Endodermal cell (in vitro differentiated cells): ENCODE measurements around the gene DOCK4. TPM values are rescaled to one million over a fixed set of nuclear protein-coding genes. Genes with fewer than 3 reads are reported as not detected.
A peak's percentile ranks its signal among the peaks of the same experiment; 100 is the strongest.

Source experiments
- DNase-seq: peaks from one replicate; pipeline ENCODE4 v3.0.0-alpha.2; 2017
- H3K27ac ChIP-seq: 2 replicates; pipeline ENCODE4 v1.5.1; 2013; ENCODE audit warnings: mild to moderate bottlenecking, low read depth, low read length, moderate library complexity
- H3K27me3 ChIP-seq: 2 replicates; pipeline ENCODE4 v1.6.1; 2013; ENCODE audit warnings: mild to moderate bottlenecking, low read length, moderate library complexity; ENCODE audit not compliant: insufficient read depth, control insufficient read depth, poor library complexity, severe bottlenecking
- H3K36me3 ChIP-seq: 2 replicates; pipeline ENCODE4 v1.7.0; 2013; ENCODE audit warnings: mild to moderate bottlenecking, low read length, moderate library complexity; ENCODE audit not compliant: control insufficient read depth, insufficient read depth
- H3K4me1 ChIP-seq: one replicate; pipeline ENCODE4 v1.7.0; 2013; ENCODE audit warnings: low read length; ENCODE audit not compliant: control insufficient read depth, insufficient read depth
- H3K4me3 ChIP-seq: 2 replicates; pipeline ENCODE4 v1.5.1; 2013; ENCODE audit warnings: mild to moderate bottlenecking, low read length, moderate library complexity
- H3K9ac ChIP-seq: 2 replicates; pipeline ENCODE4 v1.6.1; 2013; ENCODE audit warnings: mild to moderate bottlenecking, low read length, moderate library complexity; ENCODE audit not compliant: poor library complexity, severe bottlenecking; ENCODE audit errors: extremely low read depth
- H3K9me3 ChIP-seq: 2 replicates; pipeline ENCODE4 v1.6.1; 2013; ENCODE audit warnings: mild to moderate bottlenecking, low read length, moderate library complexity; ENCODE audit not compliant: control insufficient read depth
- H3K27ac Mint-ChIP-seq: 2 replicates; pipeline ENCODE4 v1.8.0; 2020; ENCODE audit warnings: mixed read lengths
- H3K27me3 Mint-ChIP-seq: 2 replicates; pipeline ENCODE4 v1.8.0; 2021; ENCODE audit warnings: mild to moderate bottlenecking, mixed read lengths; ENCODE audit not compliant: insufficient read depth
- H3K36me3 Mint-ChIP-seq: 2 replicates; pipeline ENCODE4 v1.8.0; 2020; ENCODE audit warnings: low read depth, mixed read lengths
- H3K4me1 Mint-ChIP-seq: 2 replicates; pipeline ENCODE4 v1.8.0; 2020; ENCODE audit warnings: mixed read lengths
- H3K4me3 Mint-ChIP-seq: 2 replicates; pipeline ENCODE4 v1.8.0; 2020; ENCODE audit warnings: mild to moderate bottlenecking, moderate library complexity, mixed read lengths
- H3K9me3 Mint-ChIP-seq: 2 replicates; pipeline ENCODE4 v1.8.0; 2020; ENCODE audit warnings: mild to moderate bottlenecking, mixed read lengths
- WGBS, 2 experiments: methylation state at CpG; one replicate each; pipeline versions ENCODE4 v1.1.5 to v1.1.7; 2013; ENCODE audit warnings: missing lambda C conversion rate in 2 of 2, mixed read lengths in 1 of 2; ENCODE audit not compliant: insufficient coverage in 1 of 2, insufficient read length in 1 of 2; 5-methylcytosine and 5-hydroxymethylcytosine counted together
- total RNA-seq, 2 donors: library from RNA; stranded (reverse); fragmentation: NEBNext Ultra II Directional in 1 of 2; extraction: Animal tissue kit (Norgen Biotek cat#: 25700) in 1 of 2; gene quantifications; 2 replicates in 1 of 2; 3 replicates in 1 of 2; pipeline ENCODE4 v1.2.1, GENCODE V29; 2021
- TF ChIP-seq, protein P1 (sequence below): fragments of 200-600 bp; sonication (generic); conservative IDR thresholded peaks from 2 replicates; pipeline ENCODE4 v1.5.0; 2021; ENCODE audit warnings: antibody characterized with exemption, mild to moderate bottlenecking

DOCK4 gene
- total RNA-seq, 2 donors from 2014 or later: 11.2 to 15.3 TPM

DNA sequence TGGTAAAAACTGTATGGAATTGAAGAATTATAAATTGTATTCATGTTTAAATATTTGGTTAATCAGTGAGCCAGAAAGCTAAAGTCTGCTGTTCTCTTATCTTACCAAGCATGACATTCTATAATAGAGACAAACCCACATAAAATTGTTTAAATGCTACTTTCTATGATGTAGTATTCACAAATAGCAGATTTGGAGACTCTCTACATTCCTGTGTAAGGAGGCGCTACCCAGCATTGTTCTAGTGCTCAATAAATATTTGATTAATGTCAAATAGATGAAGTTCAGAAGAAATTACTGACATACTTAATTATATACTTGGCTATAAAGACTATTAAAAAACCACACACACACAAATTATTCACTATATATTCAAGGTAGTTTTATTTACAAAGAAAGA lies 49.8 kb downstream of the DOCK4 start:
- H3K4me1 ChIP-seq: peaks cover 9% of the 10 kb centered on the region
- Mint-ChIP-seq H3K36me3 (no peaks in the 10 kb centered on the region), H3K4me1 (peaks cover 31% of the 10 kb centered on the region), H3K4me3 (no peak overlapping the region), H3K9me3 (no peaks in the 10 kb centered on the region), H3K27me3 (no peaks in the 10 kb centered on the region), H3K27ac (no peak overlapping the region)
- no peaks in the 10 kb centered on the region for H3K27me3 ChIP-seq
- H3K9ac ChIP-seq: no peak overlapping the region
- H3K4me3 ChIP-seq: no peak overlapping the region
- H3K27ac ChIP-seq: no peak overlapping the region
- no peaks in the 10 kb centered on the region for H3K36me3 ChIP-seq
- DNase-seq: no peak
- WGBS, 2 experiments: 100% methylated on average over 1 of the region's 1 CpG; no CpG with 5 or more reads in 1 of the 2 experiments
- TF ChIP-seq, protein P1, sequence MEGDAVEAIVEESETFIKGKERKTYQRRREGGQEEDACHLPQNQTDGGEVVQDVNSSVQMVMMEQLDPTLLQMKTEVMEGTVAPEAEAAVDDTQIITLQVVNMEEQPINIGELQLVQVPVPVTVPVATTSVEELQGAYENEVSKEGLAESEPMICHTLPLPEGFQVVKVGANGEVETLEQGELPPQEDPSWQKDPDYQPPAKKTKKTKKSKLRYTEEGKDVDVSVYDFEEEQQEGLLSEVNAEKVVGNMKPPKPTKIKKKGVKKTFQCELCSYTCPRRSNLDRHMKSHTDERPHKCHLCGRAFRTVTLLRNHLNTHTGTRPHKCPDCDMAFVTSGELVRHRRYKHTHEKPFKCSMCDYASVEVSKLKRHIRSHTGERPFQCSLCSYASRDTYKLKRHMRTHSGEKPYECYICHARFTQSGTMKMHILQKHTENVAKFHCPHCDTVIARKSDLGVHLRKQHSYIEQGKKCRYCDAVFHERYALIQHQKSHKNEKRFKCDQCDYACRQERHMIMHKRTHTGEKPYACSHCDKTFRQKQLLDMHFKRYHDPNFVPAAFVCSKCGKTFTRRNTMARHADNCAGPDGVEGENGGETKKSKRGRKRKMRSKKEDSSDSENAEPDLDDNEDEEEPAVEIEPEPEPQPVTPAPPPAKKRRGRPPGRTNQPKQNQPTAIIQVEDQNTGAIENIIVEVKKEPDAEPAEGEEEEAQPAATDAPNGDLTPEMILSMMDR: no peak
- H3K9me3 ChIP-seq: no peaks in the 10 kb centered on the region

GRCh38 chr7:112154690-112155089 lies 51.5 kb downstream of the DOCK4 start:
- DNase-seq: no peak

DNA sequence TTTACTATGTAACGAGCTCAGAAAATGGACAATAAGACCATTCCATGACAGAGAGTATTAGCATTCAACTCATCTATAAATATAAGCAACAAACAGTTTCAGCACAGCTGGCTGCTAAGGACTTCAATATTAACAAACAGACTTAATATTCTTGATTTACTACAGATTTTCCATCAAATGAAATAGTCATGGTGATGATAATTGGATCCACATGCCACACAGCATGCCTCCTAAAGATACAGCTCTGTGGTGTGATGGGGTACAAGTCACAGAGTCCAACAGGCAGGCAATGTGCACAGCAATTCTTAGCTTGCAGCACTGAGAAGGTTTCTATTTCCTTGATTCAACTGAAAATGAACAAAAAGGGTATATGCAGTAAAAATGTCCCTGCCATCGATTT lies 54.0 kb downstream of the DOCK4 start:
- no peaks in the 10 kb centered on the region for H3K4me1 ChIP-seq
- 90 to 99% methylated on average over 1 to 2 of the region's 2 CpGs for WGBS, 2 experiments
- H3K36me3 ChIP-seq: no peaks in the 10 kb centered on the region
- H3K36me3 Mint-ChIP-seq: no peaks in the 10 kb centered on the region
- peaks cover 23% of the 10 kb centered on the region for H3K4me1 Mint-ChIP-seq
- no peaks in the 10 kb centered on the region for H3K9me3 ChIP-seq
- no peak overlapping the region for H3K9ac ChIP-seq
- DNase-seq: no peak
- H3K27ac ChIP-seq: no peak overlapping the region
- TF ChIP-seq, protein P1: no peak
- no peak overlapping the region for H3K4me3 ChIP-seq
- H3K27ac Mint-ChIP-seq: no peak overlapping the region
- H3K9me3 Mint-ChIP-seq: no peaks in the 10 kb centered on the region
- H3K27me3 Mint-ChIP-seq: no peaks in the 10 kb centered on the region
- no peak overlapping the region for H3K4me3 Mint-ChIP-seq
- H3K27me3 ChIP-seq: no peaks in the 10 kb centered on the region

More at GRCh38 chr7:112154690-112155089, 51.5 kb downstream of the DOCK4 start:
- H3K4me3 ChIP-seq: no peak overlapping the region
- 72 to 75% methylated on average over 2 to 4 of the region's 4 CpGs for WGBS, 2 experiments
- TF ChIP-seq, protein P1: no peak
- H3K36me3 ChIP-seq: no peaks in the 10 kb centered on the region
- H3K27me3 ChIP-seq: no peaks in the 10 kb centered on the region
- Mint-ChIP-seq H3K36me3 (no peaks in the 10 kb centered on the region), H3K27me3 (no peaks in the 10 kb centered on the region), H3K4me3 (no peak overlapping the region), H3K27ac (peak overlapping the region; percentile 10), H3K4me1 (peaks cover 24% of the 10 kb centered on the region), H3K9me3 (no peaks in the 10 kb centered on the region)
- H3K9ac ChIP-seq: no peak overlapping the region
- no peaks in the 10 kb centered on the region for H3K9me3 ChIP-seq
- no peaks in the 10 kb centered on the region for H3K4me1 ChIP-seq
- H3K27ac ChIP-seq: no peak overlapping the region
